GM12892 (cell line): ENCODE measurements around the gene FAM193A.

Source experiments
- POLR2A ChIP-seq: IDR thresholded peaks from 2 replicates; pipeline ENCODE4 v1.6.1; 2011; ENCODE audit warnings: low read depth, low read length, control low read depth
- POLR2AphosphoS5 ChIP-seq: IDR thresholded peaks from 2 replicates; pipeline ENCODE4 v1.6.1; 2011; ENCODE audit warnings: low read depth, low read length, control low read depth
- TAF1 ChIP-seq: IDR thresholded peaks from 2 replicates; pipeline ENCODE4 v1.6.1; 2011; ENCODE audit warnings: low read depth, mild to moderate bottlenecking, control low read depth, low read length, borderline replicate concordance

DNA sequence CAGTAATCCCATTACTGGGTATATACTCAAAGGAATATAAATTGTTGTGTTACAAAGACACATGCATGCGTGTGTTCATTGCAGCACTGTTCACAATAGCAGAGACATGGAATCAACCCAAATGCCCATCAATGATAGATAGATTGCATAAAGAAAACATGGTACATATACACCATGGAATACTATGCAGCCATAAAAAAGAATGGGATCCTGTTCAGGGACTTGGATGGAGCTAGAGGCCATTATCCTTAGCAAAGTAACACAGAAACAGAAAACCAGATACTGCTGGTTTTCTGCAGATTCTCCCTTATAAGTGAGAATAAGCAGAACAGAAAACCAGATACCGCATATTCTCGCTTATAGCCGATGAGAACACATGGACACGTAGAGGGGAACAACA lies 43.5 kb downstream of the FAM193A start:
- TF ChIP-seq POLR2A (no peak), POLR2AphosphoS5 (no peak), TAF1 (no peak)
